DLD1 (cell line): Measurements from ENCODE around the gene FBL.
"Not testable (repeated sequence)": the region's sequence is repeated elsewhere in the genome, so short reads cannot be mapped to it uniquely, and the experiment has no call there.

ENCODE experiments used
- in situ Hi-C: cut with HindIII; loops from 2 replicates; pipeline ENCODE4 v1.10.0; 2017; ENCODE audit warnings: low sequenced_read_pairs

The FBL gene

GRCh38 chr19:39877488-39877887 lies 31.3 kb upstream of the FBL start:
- in situ Hi-C loops: not testable (repeated sequence)

GRCh38 chr19:39876486-39876885 lies 30.3 kb upstream of the FBL start:
- in situ Hi-C loops: not testable (repeated sequence)

DNA sequence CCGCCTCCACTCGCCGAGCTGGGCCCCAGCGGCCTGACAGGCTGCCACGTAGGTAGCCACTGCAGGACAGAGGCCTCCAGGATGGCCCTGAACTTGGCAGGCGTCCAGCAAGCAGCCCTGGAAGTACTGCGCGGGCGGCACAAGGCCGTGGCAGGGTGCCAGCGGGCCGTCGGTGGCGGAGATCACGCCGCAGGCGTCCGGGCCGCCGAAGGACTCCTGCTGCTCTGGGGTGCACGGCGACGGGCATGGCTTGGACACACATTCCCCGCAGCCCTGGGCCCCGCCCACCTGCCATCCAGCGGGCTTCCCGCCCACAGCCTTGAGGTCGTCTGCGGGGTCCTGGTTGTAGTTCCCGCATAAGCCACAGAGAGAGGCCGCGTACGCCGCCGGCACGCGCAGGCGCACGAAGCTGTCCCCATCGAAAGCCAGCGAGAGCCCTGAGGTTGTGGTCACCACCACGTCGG lies 29.3 kb upstream of the FBL start:
- in situ Hi-C loops: not testable (repeated sequence)

- in situ Hi-C loops: no loop called here
These were observed 28.2 kb upstream of the FBL start for GRCh38 chr19:39874404-39874803.

DNA sequence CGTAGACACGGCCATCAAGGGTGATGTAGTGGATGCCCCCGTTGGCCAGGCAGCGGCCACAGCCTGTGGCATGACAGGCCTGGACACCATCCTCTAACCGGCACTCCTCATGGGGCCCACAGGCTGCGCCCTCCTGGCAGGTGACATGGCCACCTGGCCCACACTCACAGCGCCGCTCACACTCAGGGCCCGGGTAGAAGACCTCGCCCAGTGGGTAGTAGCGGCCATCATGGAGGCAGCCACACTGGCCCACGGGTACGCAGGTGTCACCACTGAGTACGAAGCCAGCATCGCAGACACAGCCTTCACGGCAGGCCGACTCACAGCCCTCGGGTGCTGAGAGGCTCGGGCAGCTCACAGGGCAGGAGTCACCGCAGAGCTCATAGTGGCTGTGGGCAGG lies 27.2 kb upstream of the FBL start:
- in situ Hi-C loops: no loop called here

DNA sequence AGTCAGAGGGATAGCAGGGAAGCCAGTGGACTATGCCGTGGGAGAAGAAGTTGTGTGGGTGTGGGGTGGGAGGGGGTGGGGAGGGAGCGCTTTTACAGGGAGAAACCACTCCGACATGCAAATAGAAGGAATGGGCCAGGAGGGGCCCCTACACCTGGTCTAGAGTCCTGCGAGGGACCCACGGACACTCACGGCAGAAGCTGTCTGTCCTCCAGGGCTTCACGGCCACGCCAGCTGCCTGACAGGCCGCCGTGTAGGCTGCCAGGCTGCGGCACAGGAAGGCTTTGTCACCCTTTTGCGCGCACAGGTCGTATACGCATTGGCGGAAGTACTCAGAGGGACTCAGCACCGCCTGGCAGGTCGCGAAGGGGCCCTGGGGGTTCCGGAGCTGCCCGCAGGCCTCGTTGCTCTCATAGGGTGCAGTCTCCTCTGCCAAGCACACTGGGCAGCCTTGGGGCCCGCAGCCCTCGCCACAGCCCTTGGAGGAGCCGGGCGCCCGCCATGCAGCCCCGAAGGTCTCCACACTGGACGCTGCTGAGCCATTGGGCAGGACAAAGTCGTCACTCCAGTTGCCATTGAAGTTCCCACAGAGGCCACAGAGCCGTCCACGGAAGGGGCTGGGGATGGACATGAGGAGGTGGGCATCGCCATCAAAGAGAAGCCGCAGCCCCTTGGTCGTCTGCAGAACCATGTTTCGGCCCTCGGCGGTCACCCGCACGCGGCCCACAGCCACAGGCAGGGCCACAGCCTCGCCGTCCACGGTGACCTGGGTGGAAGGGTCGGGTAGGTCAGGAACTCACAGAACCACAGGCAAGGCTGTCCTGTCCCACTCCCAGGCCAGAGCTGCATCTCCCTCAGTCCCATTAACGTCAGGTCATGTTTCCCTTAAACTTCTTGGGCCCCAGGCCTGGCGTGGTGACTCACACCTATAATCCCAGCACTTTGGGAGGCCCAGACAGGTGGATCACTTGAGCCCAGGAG lies 26.0 kb upstream of the FBL start:
- in situ Hi-C loops: no loop called here

- in situ Hi-C loops: no loop called here
These were observed 25.2 kb upstream of the FBL start for GRCh38 chr19:39871362-39871761.

GRCh38 chr19:39870171-39870971 lies 24.2 kb upstream of the FBL start:
- in situ Hi-C loops: no loop called here

GRCh38 chr19:39867952-39868351 lies 21.8 kb upstream of the FBL start:
- in situ Hi-C loops: no loop called here

- in situ Hi-C loops: no loop called here
These were observed 21.0 kb upstream of the FBL start for GRCh38 chr19:39867133-39867532.

DNA sequence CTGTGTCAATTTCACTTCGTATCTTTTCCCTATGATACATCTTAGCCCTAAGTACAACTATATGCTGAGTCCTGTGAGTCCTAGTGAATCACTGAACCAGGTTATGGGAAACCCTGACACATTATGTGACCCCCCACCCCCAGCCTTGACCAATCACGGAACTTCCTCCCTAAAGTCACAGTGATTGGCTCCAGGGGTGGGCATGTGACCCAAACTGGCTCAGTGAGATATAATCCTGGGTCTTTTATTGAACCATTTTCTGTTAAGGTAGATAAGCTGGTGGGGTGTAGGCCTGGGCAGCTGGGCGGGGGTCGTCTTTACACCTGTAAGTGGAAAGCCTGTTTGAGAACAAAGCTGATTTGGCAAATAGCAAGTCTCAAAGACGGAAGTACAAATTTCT lies 19.8 kb upstream of the FBL start:
- in situ Hi-C loops: no loop called here

- in situ Hi-C loops: no loop called here
These were observed 19.0 kb upstream of the FBL start for GRCh38 chr19:39865186-39865585.

GRCh38 chr19:39864118-39864517 lies 17.9 kb upstream of the FBL start:
- in situ Hi-C loops: no loop called here

DNA sequence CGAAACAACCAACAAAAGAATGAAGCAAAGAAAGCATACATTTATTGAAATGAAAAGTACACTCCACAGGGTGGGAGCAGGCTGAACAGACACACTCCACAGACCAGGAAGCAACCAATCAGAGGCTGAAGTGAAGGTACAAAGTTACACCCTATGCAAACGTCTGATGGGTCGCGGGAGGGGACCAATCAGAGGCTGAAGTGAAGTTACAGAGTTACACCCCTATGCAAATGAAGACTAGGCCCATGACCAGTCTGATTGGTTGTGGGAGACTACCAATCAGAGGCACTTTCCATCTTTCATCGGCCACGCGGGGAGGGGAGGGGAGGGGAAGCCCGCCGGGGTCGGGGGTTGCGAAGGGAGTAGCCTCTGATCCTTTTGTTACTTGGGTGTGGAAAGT lies 12.4 kb upstream of the FBL start:
- in situ Hi-C loops: no loop called here

- in situ Hi-C loops: no loop called here
These were observed 6.7 kb upstream of the FBL start for GRCh38 chr19:39852882-39853281.

GRCh38 chr19:39850892-39851291 lies 4.7 kb upstream of the FBL start:
- in situ Hi-C loops: no loop called here

DNA sequence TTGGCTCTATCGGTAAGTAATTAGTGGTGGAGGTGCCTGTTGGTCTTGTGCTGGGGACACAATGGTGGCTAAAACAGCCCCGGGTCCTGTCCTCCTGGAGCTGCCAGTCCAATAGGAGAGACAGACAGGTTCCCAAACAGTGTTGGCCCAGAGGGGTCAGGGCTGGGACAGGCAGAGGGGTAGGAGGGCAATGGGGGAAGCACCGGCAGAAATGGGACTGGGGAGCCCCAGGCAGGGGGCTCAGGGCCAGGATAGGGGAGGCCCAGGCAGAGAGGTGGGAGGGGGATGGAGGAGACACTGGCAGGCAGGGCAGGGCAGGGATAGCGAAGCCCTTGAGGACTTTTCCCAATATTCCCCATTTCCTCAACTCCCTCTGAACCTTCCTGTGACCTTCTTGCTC lies 2.2 kb upstream of the FBL start:
- in situ Hi-C loops: loop anchor here (10.0 kb wide), 1 partner anchor 64 kb away; no protein-coding TSS in a partner anchor

DNA sequence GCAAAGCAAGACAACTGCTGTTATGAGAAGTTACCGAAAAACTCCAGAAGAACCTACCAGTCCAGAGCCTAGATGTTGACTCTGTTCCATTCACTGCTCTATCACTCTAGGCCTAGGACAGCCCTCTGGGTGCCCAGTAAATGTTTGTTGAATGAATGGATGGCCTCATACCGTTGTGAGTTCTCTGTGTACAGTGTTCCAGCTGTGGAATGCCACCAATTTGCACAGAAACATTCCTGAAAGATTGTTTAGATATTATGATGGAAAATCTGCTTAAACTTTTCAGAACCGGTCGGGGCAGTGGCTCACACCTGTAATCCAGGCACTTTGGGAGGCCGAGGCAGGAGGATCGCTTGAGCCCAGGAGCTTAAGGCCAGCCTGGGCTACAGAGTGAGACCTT lies 1.3 kb upstream of the FBL start:
- in situ Hi-C loops: loop anchor here (10.0 kb wide), 1 partner anchor 63 kb away; no protein-coding TSS in a partner anchor

DNA sequence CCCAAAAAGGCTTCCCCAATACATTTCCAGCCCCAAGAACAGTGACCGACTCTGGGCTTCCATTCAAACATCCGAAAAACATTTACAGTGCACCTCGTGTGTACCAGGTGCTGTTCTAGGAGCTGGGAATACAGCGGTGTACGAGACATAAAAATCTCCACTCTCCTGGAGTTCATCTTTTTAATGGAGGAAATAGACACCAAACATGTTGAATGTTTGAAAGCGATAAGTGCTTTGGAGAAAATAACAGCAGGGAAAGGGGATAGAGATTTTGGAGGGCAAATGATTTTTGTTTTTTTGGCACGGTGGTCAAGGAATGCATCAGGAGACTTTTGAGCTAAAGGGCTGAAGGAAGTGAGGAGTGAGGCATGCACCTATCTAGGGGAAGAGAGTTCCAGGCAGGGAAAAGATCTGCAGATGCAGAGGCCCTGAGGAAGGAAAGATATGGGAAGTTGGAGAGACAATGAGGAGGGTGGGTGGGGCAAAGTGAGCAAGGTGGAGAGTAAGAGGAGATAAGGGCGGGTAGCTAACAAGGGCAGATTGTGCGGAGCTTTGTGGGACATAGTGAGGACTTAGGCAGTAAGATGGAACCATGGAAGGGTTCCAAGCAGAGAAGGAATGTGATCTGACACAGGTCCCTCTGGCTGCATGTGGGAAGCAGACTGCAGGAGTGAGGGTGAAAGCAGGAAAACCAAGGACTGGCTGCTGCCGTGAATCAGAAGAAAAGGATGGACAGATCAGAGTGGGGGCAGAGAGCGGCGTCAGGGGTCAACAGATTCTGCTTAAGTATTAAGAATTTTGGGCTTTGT lies 703 bp upstream of the FBL start:
- in situ Hi-C loops: loop anchor here (10.0 kb wide), 1 partner anchor 62 kb away; no protein-coding TSS in a partner anchor

DNA sequence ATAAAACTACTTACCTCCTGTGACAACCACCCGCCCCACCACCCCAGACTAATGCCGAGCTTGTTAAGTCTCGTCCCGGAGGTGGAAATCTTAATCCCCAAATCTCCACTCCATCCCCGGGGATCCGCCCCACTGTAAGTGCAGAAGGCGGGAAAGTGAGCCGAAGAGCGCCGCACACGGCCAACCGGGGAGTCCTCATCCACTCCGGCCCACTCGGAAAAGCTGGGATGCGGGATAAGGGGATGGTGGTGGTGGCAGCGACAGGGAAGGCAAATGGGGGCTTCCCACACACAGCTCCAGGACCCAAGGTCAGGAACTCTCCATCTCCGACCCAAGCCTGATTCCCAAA lies 621 bp downstream of the FBL start:
- in situ Hi-C loops: loop anchor here (10.0 kb wide), 1 partner anchor 61 kb away; no protein-coding TSS in a partner anchor

- in situ Hi-C loops: loop anchor here (10.0 kb wide), 1 partner anchor 60 kb away; no protein-coding TSS in a partner anchor
These were observed 1.0 kb downstream of the FBL start for GRCh38 chr19:39845172-39845571.
